Measurements from ENCODE around the gene CD300LB.

GRCh38 chr17:74497471-74497870, 33.8 kb downstream of the CD300LB start:
- TF ChIP-seq, protein P1, sequence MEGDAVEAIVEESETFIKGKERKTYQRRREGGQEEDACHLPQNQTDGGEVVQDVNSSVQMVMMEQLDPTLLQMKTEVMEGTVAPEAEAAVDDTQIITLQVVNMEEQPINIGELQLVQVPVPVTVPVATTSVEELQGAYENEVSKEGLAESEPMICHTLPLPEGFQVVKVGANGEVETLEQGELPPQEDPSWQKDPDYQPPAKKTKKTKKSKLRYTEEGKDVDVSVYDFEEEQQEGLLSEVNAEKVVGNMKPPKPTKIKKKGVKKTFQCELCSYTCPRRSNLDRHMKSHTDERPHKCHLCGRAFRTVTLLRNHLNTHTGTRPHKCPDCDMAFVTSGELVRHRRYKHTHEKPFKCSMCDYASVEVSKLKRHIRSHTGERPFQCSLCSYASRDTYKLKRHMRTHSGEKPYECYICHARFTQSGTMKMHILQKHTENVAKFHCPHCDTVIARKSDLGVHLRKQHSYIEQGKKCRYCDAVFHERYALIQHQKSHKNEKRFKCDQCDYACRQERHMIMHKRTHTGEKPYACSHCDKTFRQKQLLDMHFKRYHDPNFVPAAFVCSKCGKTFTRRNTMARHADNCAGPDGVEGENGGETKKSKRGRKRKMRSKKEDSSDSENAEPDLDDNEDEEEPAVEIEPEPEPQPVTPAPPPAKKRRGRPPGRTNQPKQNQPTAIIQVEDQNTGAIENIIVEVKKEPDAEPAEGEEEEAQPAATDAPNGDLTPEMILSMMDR (IDR thresholded peaks at IDR 0.05) = no peak
- TF ChIP-seq POLR2A (IDR thresholded peaks at IDR 0.05) = no peak
- TF ChIP-seq POLR2AphosphoS5 (IDR thresholded peaks at IDR 0.05) = no peak
- TF ChIP-seq EP300 (IDR thresholded peaks at IDR 0.05) = no peak

Measured in sigmoid colon (tissue), 4 donors.